ENCODE results near the gene PHYKPL.
"Not testable (repeated sequence)": the region's sequence is repeated elsewhere in the genome, so short reads cannot be mapped to it uniquely, and the experiment has no call there.

Gene PHYKPL

DNA sequence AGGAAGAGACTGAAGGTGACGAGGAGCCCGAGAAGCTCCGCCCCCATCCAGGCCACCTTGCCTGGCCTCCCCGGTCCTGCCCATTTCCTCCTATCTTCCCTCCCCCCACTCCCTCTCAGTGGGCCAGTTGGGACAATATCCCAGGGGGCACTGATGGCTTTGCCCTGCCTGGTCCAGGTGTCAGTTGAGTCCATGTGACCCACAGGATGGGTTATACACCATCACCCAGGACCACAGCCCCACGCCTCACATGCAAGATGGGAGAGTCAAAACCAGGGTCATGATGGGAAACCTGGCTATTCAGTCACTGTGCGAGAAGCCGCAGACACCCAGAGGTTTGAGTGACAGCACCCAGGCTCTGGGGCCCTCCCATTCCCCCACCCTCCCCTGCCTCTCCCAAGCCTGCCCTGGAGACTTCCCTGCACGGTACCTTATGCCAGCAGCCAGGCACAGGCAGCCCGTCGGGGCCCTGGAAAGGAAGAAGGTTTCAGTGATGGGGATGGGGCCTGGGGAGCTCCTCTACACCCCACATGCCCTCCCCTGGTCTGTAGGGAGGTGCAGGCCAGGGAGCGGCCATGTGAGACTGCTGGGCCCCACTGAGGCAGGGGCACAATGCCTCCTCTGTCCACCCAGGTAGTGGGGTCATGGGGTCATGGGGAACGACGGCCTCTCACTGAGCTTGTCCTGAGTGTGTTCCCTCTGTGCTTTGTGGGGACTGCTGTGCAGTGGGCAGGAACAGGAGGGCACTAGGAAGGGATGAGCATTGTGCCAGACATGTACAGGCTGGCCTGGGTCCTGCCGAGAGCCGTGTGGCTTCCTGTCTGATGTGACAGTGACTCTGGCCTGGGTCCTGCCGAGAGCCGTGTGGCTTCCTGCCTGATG is 6.3 kb upstream of the PHYKPL start:
- DNase-seq, result no peak

GRCh38 chr5:178238313-178238635 is 5.7 kb upstream of the PHYKPL start:
- no peak for DNase-seq

DNA sequence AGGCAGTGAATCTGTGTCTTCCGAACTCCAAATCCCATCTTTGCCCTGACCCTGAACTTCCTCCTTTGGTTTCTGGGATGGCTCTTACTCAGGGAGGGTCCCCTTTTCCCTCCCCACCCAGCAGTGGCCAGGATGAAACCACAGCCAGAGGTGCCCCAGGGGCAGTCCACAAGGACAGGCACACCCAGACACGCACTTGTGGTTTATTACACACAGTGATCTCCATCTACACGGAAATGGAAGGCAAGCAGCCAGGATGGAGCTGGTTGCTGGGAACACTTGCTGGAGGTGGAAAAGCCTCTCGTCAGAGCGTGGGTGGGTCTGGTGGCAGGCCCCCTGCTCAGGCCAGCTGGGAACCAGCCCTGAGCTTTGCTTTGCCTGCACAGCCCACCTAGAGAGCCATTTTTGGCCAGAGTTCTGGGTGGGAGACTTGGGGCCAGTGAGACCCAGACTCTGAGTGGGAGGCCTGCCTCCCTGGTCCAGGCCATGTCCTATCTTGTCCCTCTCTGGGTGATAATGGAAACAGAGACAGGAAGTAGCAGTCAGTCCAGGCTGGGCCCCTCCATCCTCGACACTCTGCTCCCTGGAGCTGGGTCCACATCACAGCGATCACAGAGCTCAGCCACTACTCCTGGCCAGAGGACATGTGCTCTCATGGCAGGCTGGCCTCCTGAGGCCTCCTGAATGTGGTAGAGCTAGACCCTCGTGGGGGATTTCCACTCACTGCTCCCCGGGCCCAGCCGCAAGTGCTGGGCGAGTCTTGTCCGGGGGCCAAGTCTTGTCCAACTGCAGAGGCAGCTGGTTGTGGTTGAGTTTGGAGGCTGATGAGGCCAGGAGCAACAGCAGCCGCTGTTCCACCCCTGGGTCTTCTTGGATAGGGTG is 5.1 kb upstream of the PHYKPL start:
- DNase-seq, result no peak

DNA sequence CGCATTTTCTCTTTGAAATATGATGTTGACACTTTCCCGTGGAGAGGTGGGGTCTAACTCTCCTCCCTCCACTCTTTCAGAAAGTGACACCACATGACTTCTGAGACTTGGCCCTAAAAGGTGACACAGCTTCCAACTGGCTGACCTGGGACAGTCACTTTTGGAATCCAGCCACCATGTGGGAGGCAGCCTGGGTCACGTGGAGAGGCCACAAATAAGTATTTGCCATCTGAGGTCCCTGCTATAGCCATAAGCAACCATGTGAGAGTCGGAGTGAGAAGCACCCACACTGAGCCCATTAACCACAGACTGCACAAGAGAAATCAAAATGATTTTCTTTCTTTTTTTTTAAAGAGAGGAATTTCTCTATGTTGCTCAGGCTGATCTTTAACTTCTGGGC is 4.1 kb upstream of the PHYKPL start:
- no peak for DNase-seq

DNA sequence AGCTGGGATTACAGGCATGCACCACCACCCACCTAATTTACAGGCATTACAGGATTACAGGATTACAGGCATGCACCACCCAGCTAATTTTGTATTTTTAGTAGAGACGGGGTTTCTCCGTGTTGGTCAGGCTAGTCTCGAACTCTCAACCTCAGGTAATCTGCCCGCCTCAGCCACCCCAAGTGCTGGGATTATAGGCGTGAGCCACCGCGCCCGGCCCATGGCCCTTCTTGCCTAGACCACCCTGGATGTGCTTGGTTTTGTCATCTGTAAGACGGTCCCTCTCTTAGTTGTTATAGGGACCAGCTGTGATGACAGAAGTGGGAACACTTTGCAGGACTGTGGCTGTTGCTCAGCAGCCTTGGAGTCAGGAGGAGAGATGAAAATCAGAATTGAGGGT is 3.5 kb upstream of the PHYKPL start:
- DNase-seq, result no peak

GRCh38 chr5:178235588-178235974 is 3.0 kb upstream of the PHYKPL start:
- DNase-seq, result no peak

DNA sequence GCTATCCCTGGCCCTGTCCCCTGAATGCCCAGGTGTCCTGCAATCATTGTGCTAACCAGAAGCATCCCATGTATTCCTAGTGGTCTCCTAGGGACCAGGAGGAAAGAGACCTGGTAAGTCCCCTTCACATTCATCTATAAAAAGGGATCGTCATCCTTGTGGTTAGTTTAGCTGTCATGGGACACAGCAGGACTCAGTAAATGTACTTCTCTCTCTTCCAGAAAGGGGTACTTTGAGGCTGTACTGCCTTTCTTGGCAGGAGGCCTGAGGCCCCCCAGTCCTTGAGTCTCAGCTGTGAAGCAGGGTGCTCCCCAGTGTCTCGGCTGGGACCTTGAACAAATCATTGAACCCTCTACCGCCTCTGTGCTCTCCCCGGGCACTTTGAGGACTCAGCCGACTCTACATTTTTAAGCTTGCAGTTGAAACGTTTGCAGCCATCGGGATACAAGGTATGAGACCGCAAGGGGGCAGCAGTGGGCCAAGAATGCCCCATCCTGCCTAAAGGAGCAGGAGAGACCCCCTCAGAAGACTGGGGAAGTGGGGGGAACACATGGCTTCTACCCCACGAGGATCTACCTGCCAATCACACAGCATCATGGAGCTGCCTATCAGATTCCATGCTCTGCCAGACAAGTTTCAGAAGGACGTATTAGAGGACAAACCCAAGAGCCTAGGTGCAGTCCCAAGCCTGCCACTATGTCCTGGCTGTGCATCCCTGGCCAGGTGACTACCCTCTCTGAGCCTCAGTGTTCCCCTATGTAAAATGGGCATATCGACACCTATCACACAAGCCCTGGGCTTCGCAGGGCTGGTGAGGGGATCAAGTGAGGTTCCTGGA is 2.4 kb upstream of the PHYKPL start:
- peak; percentile 30 for DNase-seq

- DNase-seq, result no peak
Observed at GRCh38 chr5:178234121-178234749, 1.6 kb upstream of the PHYKPL start.

GRCh38 chr5:178232920-178233429 is 373 bp upstream of the PHYKPL start:
- no peak for DNase-seq

GRCh38 chr5:178231539-178232123 is 971 bp downstream of the PHYKPL start:
- no peak for DNase-seq

DNA sequence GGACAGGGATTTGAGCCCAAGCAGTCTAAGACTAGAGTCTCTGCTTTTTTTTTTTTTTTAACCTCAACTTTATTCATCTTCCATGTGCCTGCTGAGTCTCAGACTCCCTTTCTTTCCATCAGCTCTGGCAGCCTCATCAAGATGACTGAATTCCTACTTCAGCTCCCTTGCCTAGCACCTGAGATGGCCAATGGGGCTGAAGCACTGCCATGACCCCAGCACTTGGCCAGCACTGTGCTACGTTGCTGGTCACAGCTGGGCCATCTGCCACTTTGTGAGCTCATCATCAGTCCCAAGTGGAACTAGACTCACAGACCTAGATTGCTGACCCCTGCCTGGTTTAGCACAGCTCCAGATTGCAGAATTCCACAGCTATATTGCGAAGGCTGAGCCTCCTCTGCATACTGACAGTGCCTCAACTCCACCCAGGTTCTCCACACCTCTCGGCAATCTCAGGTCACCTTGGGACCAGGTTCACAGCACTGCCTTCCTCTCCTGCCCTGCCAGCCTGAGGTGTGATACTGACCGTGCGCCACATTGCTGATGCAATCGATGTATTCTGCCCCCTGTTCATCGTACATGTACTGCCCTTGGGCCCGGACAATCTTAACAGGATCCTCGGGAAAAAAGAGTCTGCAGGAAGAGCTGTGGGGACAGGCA is 1.6 kb downstream of the PHYKPL start:
- DNase-seq, result no peak

DNA sequence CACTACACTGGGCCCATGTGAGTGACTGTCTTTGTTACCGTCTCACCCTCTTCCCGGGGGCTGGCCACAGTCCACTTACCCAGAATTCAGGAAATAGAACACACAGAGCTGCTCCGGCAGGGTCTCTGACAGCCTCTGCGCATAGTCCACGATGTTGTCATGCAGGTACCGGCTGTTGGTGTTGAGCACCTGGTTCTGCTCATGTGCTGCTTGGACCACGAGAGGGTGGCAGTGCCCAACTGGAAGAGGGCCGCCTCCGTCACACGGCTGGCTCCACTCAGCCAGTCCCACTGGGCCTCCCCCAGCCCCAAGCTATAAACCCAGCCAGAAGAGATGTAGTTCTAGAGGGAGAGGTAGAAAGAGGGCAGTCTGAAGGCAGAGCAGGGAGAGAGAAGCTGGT is 2.7 kb downstream of the PHYKPL start:
- no peak for DNase-seq

GRCh38 chr5:178229111-178229510 is 3.5 kb downstream of the PHYKPL start:
- DNase-seq, result not testable (repeated sequence)

DNA sequence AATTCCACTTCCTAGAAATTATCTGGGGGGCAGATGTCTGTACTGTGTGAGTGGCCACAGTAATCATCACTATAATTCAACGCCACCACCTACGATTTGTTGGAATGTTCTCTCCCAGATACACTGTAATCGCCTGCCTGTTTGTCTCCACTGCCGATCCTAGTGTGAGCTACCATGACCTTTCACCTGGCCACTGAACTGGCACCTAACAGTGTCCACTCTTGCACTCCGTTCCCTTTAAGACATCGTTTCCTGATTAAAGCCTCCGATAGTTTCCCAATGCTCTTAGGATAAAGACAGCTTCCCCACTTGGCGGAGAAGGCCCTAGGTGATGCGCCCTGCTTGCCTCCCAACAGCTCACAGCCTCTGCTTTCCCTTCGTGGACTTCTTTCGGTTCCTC is 4.0 kb downstream of the PHYKPL start:
- DNase-seq, result no peak

- DNase-seq, result no peak
Observed at GRCh38 chr5:178227929-178228328, 4.7 kb downstream of the PHYKPL start.

- no peak for DNase-seq
Observed at GRCh38 chr5:178227138-178227659, 5.4 kb downstream of the PHYKPL start.

DNA sequence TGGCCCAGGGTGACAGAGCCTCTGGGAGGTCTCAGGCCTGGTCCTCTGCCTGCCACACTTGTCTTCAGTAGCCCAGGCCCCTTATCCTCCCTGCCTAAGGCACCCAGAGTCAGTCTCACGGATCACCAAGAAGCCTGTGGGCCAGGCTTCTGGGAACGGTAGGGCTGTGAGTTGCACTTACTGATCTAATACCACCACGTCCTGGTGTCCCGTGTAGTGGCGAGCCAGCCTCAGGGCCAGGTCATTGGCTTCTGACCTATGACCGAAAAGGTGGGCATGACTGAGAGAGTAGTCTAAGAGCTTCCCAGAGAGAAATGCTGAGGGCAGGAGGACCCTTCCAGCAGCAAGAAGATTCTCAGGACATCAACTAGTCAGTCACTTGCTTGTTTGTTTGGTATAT is 7.4 kb downstream of the PHYKPL start:
- no peak for DNase-seq

DNA sequence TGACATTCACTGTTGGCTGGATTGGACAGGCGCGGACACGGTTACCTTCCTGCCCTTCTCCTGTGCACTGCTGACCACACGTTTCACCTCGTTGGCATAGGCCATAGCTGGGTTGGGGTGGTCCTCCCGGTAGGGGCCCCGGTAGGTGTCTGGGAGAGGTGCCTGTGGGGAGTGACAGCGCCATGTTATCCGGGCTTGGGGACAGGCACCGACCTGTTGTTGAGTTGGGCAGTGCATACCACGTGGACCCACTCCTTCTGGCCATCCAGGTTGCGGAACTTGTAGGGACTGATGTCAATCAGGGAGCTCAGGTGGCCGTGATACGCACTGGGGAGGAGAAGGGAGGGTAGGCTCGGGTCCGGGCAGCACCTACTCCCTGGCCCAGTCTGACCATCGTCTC is 8.2 kb downstream of the PHYKPL start:
- no peak for DNase-seq

DNA sequence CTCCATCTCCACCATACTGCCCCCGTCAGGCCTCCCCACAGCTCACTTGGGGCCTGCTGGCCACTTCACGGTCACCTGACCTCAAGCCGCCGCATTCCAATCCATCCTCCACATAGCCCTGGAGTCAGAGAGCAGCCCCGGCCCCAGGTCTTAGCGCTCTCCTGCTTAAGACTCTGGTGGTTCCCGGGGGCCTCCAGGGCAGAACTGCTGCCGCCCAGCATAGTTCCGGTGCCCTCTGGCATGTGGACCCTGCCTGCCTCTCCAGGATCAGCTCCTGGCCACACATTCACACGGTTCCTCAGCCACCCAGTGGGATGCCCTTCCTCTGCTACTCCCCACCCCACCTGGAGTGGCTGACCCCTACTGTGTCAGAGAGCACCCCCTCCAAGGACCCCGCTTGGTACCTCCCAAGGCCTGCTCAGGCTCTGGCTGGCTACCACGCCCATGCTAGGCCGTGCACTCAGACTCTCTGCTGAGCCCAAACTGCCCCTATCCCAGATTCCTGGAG is 8.7 kb downstream of the PHYKPL start:
- DNase-seq, result no peak

DNA sequence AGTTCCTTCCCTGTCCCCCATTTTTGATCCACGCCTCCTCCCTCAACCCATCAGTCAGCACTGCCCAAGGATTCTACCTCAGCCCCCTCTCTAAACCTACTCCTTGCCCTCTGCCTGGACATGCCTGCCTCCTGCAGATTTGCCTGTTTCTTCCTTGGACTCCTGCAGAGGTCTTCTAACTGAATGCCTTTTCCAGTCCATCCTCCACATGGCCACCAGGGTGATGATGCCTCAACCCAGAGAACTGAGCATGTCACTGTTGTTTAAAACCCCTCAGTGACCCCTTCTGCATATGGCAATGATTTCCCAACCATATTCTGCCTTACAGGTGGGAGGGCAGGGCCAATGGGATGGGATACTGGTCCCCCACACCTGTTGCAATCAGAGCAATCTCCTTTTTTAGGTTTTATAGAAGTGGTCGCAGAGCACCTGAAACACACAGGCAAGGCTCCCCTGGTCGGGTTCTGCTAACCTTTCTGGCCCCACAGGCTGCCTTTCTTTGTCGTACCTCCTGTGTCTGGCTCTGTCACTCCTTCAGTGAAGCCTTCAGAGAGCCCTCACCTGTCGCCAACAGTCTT is 9.3 kb downstream of the PHYKPL start:
- DNase-seq, result no peak

DNA sequence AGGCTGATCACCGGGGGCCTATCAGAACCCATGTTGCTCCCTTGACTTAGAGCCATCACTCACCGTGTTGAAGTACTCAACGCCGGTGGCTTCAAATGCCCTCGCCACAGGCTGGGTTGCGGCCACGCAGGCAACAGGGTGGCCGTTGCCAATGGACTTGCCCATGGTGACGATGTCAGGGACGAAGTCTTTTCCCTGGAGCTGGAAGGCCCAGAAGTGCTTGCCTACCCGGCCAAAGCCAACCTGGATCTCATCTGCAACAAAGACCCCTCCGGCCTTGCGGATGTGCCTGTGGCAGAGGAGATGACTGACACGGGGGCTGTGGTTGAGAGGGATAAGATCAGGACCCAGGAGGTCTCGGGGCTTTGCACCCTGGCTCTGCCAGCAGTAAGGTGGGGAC is 10.3 kb downstream of the PHYKPL start:
- no peak for DNase-seq

Measured in COR-L47 (cell line).